CD4-positive, alpha-beta T cell treated with Interleukin-6 for 4 hours (primary cell): ENCODE data around the gene SOAT1.
"Not testable (repeated sequence)": the region's sequence is repeated elsewhere in the genome, so short reads cannot be mapped to it uniquely, and the experiment has no call there.

Experiments used
- DNase-seq: peaks from one replicate; pipeline ENCODE4 v3.0.0-alpha.2; 2020; ENCODE audit warnings: mixed read lengths

SOAT1 gene

DNA sequence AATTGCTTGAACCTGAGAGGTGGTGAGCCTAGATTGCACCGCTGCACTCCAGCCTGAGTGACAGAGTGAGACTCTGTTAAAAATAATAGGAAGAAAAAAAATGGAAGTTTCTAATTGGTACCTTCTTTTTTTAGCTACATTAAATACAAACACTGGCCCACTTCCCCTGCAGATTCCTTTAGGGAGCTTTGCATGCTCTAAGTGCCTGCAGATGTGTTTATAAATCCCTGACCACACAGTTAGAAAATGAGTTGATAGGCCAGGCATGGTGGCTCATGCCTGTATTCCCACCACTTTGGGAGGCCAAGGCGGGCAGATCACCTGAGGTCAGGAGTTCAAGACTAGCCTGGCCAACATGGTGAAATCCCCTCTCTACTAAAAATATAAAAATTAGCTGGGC lies 68.0 kb downstream of the SOAT1 start:
- not testable (repeated sequence) for DNase-seq

DNA sequence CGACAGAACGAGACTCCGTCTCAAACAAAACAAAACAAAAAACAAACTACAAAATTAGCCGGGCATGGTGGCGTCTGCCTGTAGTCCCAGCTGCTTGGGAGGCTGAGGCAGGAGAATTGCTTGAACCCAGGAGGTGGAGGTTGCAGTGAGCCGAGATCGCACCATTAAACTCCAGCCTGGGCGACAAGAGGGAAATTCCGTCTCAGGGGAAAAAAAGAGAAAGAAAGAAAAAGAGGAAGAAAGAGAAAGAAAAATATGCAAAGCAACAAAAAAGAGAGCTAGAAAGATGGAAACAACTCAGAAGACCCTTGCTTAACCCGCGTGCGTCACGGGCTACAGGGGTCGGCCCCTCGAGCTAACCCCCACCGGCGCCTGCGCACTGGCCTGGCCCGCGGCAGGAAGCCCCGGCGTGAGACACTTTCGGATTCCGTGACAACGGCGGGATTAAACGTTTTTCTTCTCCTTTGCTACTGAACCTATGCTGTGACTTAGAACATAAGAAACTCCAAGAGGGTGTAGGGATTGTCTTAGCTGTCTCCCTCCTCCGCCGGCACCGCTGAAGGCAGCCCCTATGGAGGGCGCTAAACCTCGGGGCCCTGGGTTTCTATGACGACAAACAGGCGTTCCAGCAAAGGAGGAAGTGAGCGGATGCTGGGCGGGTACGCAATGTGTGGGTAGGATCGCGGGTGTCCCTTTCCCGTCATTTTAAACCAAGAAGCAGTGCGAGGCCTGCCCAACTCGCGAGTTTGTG lies 71.9 kb downstream of the SOAT1 start, which contains the start of gene AXDND1:
Gene AXDND1, plus strand, starts transcription at position 630 of the 751 bp plus-strand sequence. CDS start 539 bp downstream, outside the sequence.
- peak; percentile 91 for DNase-seq

DNA sequence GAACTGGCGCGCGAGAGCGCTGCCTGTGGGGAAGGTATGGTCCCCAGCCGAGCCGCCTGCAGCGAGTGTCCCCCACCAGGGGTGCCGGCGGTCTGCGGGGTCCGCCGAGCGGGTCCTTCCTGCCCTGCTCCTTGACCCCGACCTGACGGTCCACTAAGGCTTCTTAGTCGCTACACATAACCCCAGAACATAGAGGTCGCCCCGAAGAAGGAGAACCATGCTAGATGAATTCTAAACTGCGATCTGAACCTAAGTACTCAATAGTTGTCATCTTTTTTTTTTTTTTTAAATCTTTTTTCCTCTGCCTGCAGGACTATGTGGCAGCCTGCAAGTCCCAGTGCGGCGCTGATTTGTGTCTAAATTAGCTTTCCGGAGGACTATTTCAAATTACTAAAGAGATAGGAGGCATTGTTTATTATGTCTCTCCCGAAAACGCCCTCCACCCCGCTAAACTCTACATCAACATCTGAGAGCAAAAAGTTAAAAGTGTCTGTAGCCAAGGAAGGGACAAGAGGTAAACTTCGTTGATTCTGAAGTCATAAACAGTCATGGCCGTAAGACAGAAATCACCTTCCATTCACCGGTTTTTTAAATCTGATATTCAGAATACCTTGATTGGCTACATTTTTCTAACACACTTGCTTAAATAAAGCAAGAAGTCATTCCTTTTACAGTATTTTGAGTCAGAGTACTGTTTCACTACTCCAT lies 72.7 kb downstream of the SOAT1 start:
- peak; percentile 32 for DNase-seq

DNA sequence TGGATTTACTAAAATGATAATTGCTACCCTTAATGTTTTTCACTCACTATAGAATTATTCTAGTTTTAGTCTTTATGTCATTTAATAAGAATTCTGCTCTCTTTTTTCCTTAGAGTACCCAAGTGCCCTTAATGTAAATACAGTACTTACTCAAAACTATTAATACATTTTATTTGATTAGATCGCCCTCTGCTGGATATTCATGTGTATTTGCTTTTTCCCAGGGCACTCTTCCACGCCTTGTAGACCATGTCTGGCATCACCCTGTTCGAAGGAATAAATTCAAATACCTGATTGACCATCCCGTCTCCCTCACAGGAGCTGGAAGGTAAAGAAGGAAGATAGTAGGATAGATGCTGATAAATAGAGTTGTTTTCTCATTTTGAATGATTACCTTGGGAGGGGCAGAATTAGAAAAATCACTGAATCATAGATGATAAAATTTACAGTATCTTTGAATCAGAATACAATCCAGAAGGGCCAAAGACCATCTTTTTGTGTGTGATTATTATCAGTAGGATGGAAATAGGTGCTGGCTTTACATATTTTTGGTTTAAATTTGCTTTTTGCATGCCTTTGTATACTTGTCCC lies 76.2 kb downstream of the SOAT1 start:
- peak; percentile 44 for DNase-seq

DNA sequence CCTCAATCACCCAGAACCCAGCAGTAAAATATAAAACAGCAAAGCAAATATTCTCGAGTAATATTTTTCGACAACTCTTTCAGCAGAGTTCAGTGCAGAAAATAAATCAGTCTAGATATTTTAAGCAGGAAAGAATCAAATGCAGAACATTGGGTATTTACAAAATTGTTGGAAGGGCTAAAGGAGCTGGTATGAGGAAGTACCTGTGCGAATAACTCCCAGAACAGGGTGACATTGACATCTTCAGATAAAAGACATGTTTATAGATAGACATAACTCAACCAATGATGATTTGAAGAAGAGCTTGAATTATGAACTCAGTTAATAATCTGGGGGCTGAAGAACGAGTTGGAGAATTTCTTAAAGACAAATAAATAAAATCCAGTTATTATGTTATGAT lies 78.6 kb downstream of the SOAT1 start:
- DNase-seq, result no peak

DNA sequence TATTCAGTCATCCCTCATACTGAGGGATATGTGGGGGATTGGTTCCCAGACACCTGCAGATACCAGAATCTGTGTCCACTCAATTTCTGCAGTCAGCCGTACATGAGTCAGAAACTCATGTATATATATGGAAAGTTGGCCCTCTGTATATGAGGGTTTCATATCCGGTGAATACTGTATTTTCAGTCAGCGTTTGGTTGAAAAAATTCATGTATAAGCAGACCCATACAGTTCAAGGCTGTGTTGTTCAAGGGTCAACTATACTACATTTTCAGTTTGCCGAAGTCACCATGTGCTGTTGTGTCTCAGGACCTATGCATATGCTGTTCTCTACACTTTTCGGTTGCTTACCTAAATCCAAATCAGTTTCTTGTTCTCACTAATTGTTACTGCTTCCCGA lies 82.6 kb downstream of the SOAT1 start:
- DNase-seq, result no peak

DNA sequence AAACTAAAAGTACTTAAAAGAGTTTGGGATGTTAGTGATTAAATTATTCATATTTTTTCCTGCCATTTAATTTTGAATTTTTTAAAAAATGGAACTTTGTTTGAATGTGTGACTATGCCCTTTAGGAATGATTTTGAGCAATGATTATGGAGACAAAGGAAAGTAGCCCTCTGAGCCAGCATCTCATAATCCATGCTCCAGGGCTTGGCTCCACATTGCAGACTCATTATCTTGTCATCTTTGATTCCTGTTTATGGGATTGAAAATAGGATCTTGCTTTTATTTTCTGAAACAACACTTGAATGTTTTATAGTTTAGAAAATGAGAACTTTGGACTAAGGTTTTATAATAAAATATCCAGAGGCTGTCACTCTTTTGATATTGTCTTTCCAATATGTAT lies 86.7 kb downstream of the SOAT1 start:
- no peak for DNase-seq

DNA sequence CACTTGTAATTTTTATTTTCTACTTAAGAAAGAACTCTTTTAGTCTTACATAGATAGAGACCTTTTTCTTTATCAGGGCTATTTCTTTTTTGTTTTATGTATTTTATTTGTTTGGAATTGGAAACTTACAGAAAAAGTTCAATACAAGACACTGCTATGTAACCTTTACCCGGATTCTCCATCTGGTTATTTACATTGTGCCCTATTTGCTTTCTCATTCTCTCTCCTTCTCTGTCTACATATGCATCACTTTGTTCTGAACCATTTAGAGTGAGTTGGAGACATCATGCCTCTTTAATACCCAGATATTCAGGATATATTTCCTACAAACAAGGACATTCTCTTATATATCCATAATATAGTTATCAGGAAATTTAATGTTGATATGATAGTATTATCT lies 90.4 kb downstream of the SOAT1 start:
- DNase-seq, result no peak

DNA sequence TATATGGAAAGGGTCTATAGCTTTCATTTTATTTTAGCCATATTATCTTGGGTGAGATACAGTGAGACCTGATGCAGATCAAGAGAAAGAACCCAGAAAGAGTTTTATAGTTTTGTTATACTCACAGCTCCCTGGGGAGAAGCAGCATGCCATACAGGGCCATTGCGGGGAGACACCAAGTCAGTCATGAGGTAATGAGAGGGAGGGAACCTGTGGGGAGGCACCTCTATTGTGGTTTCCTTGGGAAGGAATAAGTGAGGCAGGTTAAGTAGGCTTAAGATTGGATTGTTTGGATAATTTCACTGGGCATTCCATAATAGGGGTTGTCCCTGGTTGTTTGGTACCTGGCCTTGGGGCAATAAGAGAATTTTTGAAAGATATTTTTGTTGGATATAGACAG lies 91.9 kb downstream of the SOAT1 start:
- DNase-seq, result no peak

DNA sequence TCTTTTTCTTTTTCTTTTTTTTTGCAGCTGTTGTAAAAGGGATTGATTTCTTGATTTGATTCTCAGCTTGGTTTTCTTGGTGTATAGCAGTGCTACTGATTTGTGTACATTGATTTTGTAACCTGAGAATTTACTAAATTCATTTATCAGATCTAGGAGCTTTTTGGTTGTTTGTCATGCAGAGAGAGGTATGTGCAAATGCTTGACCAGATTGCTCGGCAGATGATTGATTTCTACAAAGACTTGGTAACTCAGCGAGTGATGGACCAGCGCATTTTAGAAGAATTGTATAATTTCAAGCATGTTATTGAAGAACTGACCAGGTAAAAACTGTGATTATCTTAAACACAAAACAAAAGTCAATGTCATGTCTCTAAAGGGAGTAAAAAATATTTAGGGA lies 100.1 kb downstream of the SOAT1 start:
- no peak for DNase-seq

DNA sequence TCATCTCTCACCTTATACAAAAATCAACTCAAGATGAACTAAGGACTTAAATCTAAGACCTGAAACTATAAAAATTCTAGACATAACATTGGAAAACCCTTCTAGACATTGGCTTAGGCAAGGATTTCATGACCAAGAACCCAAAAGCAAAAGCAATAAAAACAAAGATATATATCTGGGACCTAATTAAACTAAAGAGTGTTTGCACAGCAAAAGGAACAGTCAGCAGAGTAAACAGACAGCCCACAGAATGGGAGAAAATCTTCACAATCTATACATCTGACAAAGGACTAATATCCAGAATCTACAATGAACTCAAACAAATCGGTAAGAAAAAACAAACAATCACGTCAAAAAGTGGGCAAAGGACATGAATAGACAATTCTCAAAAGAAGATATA lies 105.8 kb downstream of the SOAT1 start:
- not testable (repeated sequence) for DNase-seq
